IMR-90 (cell line): Measurements from ENCODE around the gene LTO1. TPM values are rescaled to one million over a fixed set of nuclear protein-coding genes. Genes with fewer than 3 reads are reported as not detected.

ENCODE experiments used
- ATAC-seq: fragments of 200-7000 bp; cut with Tn5 transposase; 2 replicates; pipeline ENCODE4 v1.9.1; 2020; ENCODE audit warnings: low read depth, mild to moderate bottlenecking, moderate library complexity
- BruUV-seq: library from RNA; stranded (reverse); fragments of 400-500 nt; replicated peaks from 2 replicates; lab custom pipeline; 2021; lab: Mats Ljungman, UMichigan
- CTCF ChIA-PET: fragments of 300-600 bp; formaldehyde crosslinking; extraction: SDS; loops from one replicate; lab custom pipeline; 2021; ENCODE audit warnings: antibody characterized with exemption; lab: Yijun Ruan, JAX
- POLR2A ChIA-PET: fragments of 300-600 bp; sonication (Branson Sonifier 250); formaldehyde crosslinking; loops from one replicate; lab custom pipeline; 2022; ENCODE audit warnings: antibody characterized with exemption; ENCODE audit not compliant: unreplicated experiment; lab: Charles Lee
- DNase-seq: peaks from one replicate; pipeline ENCODE4 v3.0.0; 2013
- H2AFZ ChIP-seq: replicated peaks from 2 replicates; pipeline ENCODE3; 2013; ENCODE audit warnings: low read length, mild to moderate bottlenecking; ENCODE audit not compliant: poor library complexity
- H2AK5ac ChIP-seq: 2 replicates; pipeline ENCODE4 v1.6.1; 2013; ENCODE audit warnings: low read depth, low read length, inconsistent platforms
- H2AK9ac ChIP-seq: replicated peaks from 2 replicates; pipeline ENCODE3; 2013; ENCODE audit warnings: mild to moderate bottlenecking, low read depth, low read length, moderate library complexity; ENCODE audit not compliant: poor library complexity
- H2BK120ac ChIP-seq: 2 replicates; pipeline ENCODE4 v1.6.1; 2013; ENCODE audit warnings: low read depth, low read length, inconsistent platforms
- H2BK15ac ChIP-seq: 3 replicates; pipeline ENCODE4 v1.6.1; 2013; ENCODE audit warnings: low read depth, low read length, inconsistent platforms
- H2BK20ac ChIP-seq: 2 replicates; pipeline ENCODE4 v1.6.1; 2013; ENCODE audit warnings: low read depth, mild to moderate bottlenecking, inconsistent platforms, low read length, moderate library complexity
- H2BK5ac ChIP-seq: 2 replicates; pipeline ENCODE4 v1.6.1; 2013; ENCODE audit warnings: mild to moderate bottlenecking, low read depth, low read length, inconsistent platforms; ENCODE audit not compliant: poor library complexity, severe bottlenecking
- H3K14ac ChIP-seq: replicated peaks from 2 replicates; pipeline ENCODE4 v1.6.1; 2013; ENCODE audit warnings: low read depth, low read length, inconsistent platforms
- H3K18ac ChIP-seq: 2 replicates; pipeline ENCODE4 v1.6.1; 2013; ENCODE audit warnings: low read depth, low read length, control low read depth
- H3K23ac ChIP-seq: 2 replicates; pipeline ENCODE4 v1.6.1; 2013; ENCODE audit warnings: low read depth, low read length, inconsistent platforms
- H3K27ac ChIP-seq: 2 replicates; pipeline ENCODE4 v1.5.1; 2013; ENCODE audit warnings: mild to moderate bottlenecking, control low read depth, low read length; ENCODE audit not compliant: insufficient read depth
- H3K27me3 ChIP-seq: 2 replicates; pipeline ENCODE4 v1.6.1; 2013; ENCODE audit warnings: low read length; ENCODE audit not compliant: control insufficient read depth, insufficient read depth
- H3K36me3 ChIP-seq: 2 replicates; pipeline ENCODE4 v1.6.1; 2013; ENCODE audit warnings: low read length, mixed read lengths; ENCODE audit not compliant: control insufficient read depth, insufficient read depth
- H3K4ac ChIP-seq: 2 replicates; pipeline ENCODE4 v1.6.1; 2013; ENCODE audit warnings: low read depth, low read length, inconsistent platforms
- H3K4me1 ChIP-seq: 2 replicates; pipeline ENCODE4 v1.6.1; 2013; ENCODE audit warnings: low read length, mixed read lengths; ENCODE audit not compliant: control insufficient read depth, insufficient read depth
- H3K4me2 ChIP-seq: 2 replicates; pipeline ENCODE4 v1.6.1; 2013; ENCODE audit warnings: low read depth, mild to moderate bottlenecking, control low read depth, low read length, moderate library complexity
- H3K4me3 ChIP-seq: 2 replicates; pipeline ENCODE4 v1.5.1; 2013; ENCODE audit warnings: low read depth, mild to moderate bottlenecking, control low read depth, low read length, moderate library complexity; ENCODE audit not compliant: insufficient read depth
- H3K56ac ChIP-seq: 2 replicates; pipeline ENCODE4 v1.6.1; 2013; ENCODE audit warnings: low read length, inconsistent platforms; ENCODE audit not compliant: insufficient read depth; ENCODE audit errors: extremely low read depth
- H3K79me1 ChIP-seq, 2 experiments: 2 replicates each; pipeline ENCODE4 v1.6.1; 2013; ENCODE audit warnings: low read length in 2 of 2, inconsistent platforms in 1 of 2, low read depth in 1 of 2
- H3K9ac ChIP-seq: 2 replicates; pipeline ENCODE4 v1.6.1; 2013; ENCODE audit warnings: low read depth, low read length, control low read depth
- H3K9me1 ChIP-seq: 2 replicates; pipeline ENCODE4 v1.6.1; 2013; ENCODE audit warnings: low read length, inconsistent platforms; ENCODE audit not compliant: insufficient read depth
- H3K9me3 ChIP-seq: 2 replicates; pipeline ENCODE4 v1.6.1; 2013; ENCODE audit warnings: low read length; ENCODE audit not compliant: control insufficient read depth, insufficient read depth
- H4K20me1 ChIP-seq: 2 replicates; pipeline ENCODE4 v1.6.1; 2013; ENCODE audit warnings: low read length, inconsistent platforms; ENCODE audit not compliant: insufficient read depth
- H4K5ac ChIP-seq: 2 replicates; pipeline ENCODE4 v1.6.1; 2013; ENCODE audit warnings: mild to moderate bottlenecking, low read depth, low read length, control low read depth
- H4K8ac ChIP-seq, 2 experiments: 2 replicates each; pipeline ENCODE4 v1.6.1; 2013; ENCODE audit warnings: low read depth in 2 of 2, low read length in 2 of 2, control low read depth in 1 of 2, inconsistent platforms in 1 of 2
- H4K91ac ChIP-seq: 2 replicates; pipeline ENCODE4 v1.6.1; 2013; ENCODE audit warnings: low read depth, low read length, inconsistent platforms; ENCODE audit not compliant: insufficient read depth
- CEBPB ChIP-seq: IDR thresholded peaks from 2 replicates; pipeline ENCODE4 v1.6.1; 2012; ENCODE audit warnings: low read depth, low read length, improper control_type of control experiment
- FOS ChIP-seq: fragments of 150-350 bp; IDR thresholded peaks from 2 replicates; pipeline ENCODE4 v1.6.1; 2016; ENCODE audit warnings: low read depth, low read length
- POLR2A ChIP-seq: IDR thresholded peaks from 2 replicates; pipeline ENCODE4 v1.6.1; 2012; ENCODE audit warnings: mild to moderate bottlenecking, low read depth, low read length
- RAD21 ChIP-seq: IDR thresholded peaks from 2 replicates; pipeline ENCODE4 v1.6.1; 2012; ENCODE audit warnings: low read length, improper control_type of control experiment
- RFX5 ChIP-seq: IDR thresholded peaks from 2 replicates; pipeline ENCODE4 v1.8.0; 2012; ENCODE audit warnings: low read depth, mild to moderate bottlenecking, low read length, moderate library complexity
- WGBS, 2 experiments: methylation state at CpG; one replicate each; pipeline versions ENCODE4 v1.1.5 to v1.1.7; 2013; ENCODE audit warnings: missing lambda C conversion rate in 2 of 2; ENCODE audit not compliant: insufficient read length in 1 of 2; ENCODE audit errors: extremely low coverage in 2 of 2; 5-methylcytosine and 5-hydroxymethylcytosine counted together
- dilution Hi-C: fragments of 300-500 bp; cut with HindIII; formaldehyde crosslinking; loops from one replicate; pipeline ENCODE4 v1.14.3; 2018; ENCODE audit warnings: low sequenced_read_pairs; ENCODE audit not compliant: unreplicated experiment
- in situ Hi-C: fragments of 300-500 bp; cut with MboI; formaldehyde crosslinking; loops from 3 replicates; pipeline ENCODE4 v1.14.3; 2019; ENCODE audit warnings: low sequenced_read_pairs, inconsistent platforms, mixed read lengths
- intact Hi-C: fragments of 100-400 bp; cut with micrococcal nuclease; formaldehyde crosslinking; loops from 2 replicates; pipeline ENCODE4 v1.10.0; 2022
- polyA plus RNA-seq, 3 experiments: library from polyadenylated mRNA; depleted of rRNA; stranded (reverse); fragments of >200 nt; gene quantifications; 2 replicates each; pipeline ENCODE4 v1.2.3, GENCODE V29; 2012; ENCODE audit warnings: low replicate concordance in 1 of 3
- total RNA-seq: library from RNA; depleted of rRNA; stranded (reverse); fragments of >200 nt; gene quantifications from 2 replicates; pipeline ENCODE4 v1.2.3, GENCODE V29; 2012
- TF ChIP-seq, protein P1 (sequence below): fragments of 150-350 bp; IDR thresholded peaks from 2 replicates; pipeline ENCODE4 v1.6.1; 2016; ENCODE audit warnings: low read depth, mild to moderate bottlenecking, low read length, moderate library complexity, borderline replicate concordance

LTO1 gene
- total and polyA plus RNA-seq, 2 of the 4 experiments (the other 2 are of a cell fraction), result 8.2 to 23.5 TPM

DNA sequence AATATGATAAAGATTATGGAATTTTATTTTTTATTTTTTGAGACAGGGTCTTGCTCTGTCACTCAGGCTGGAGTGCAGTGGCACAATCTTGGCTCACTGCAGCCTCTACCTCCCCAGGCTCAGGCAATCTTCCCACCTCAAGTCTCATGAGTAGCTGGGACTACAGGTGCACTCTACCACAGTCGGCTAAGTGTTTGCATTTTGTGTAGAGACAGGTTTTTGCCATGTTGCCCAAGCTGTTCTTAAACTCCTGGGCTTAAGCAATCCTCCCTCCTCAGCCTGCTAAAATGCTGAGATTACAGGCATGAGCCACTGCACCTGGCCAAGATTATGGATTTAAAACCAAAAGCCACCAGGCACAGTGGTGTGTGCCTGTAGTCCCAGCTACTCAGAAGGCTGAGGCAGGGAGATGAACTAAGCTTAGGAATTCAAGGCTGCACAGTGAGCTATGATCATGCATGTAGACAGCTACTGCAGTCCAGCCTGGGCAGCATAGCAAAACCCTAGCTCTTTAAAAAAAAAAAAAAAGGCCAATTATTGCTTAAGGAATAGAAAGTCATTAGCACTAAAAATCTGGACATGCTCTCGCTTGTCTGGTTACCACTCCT is 54.4 kb downstream of the LTO1 start:
- CTCF ChIA-PET, result no interaction called here
- BruUV-seq, result no TSS peak

More for the DNA sequence above, 54.4 kb downstream of the LTO1 start:
- Histone ChIP-seq H4K20me1 (no peaks in the 10 kb centered on the region), H3K4me1 (peaks cover 2% of the 10 kb centered on the region; the same call in 1 of the 2 replicates), H4K8ac (no peak overlapping the region), H3K18ac (no peak overlapping the region), H3K27me3 (no peaks in the 10 kb centered on the region; the same call in 1 of the 2 replicates), H4K5ac (no peak overlapping the region), H3K14ac (no peak overlapping the region), H3K23ac (no peak overlapping the region), H3K56ac (no peak overlapping the region), H3K36me3 (no peaks in the 10 kb centered on the region), H2BK15ac (no peak overlapping the region), H2AFZ (no peak overlapping the region), H3K9me1 (0 out of 2 replicates have a peak, but pooled peaks cover 3% of the 10 kb centered on the region), H3K4me2 (no peak overlapping the region), H2BK5ac (no peak overlapping the region), H3K4ac (no peak overlapping the region), H2AK9ac (no peak overlapping the region), H3K79me1 (no peaks in the 10 kb centered on the region), H4K91ac (no peak overlapping the region), H3K9ac (no peak overlapping the region), H3K27ac (no peak overlapping the region), H2BK120ac (no peak overlapping the region), H3K4me3 (no peak overlapping the region), H2BK20ac (no peak overlapping the region), H3K9me3 (no peaks in the 10 kb centered on the region), H2AK5ac (no peak overlapping the region)
- in situ Hi-C loops, result no loop called here
- dilution Hi-C loops, result no loop called here
- intact Hi-C loops, result no loop called here
- TF ChIP-seq FOS (no peak), POLR2A (no peak), RAD21 (no peak), RFX5 (no peak), CEBPB (no peak)
- TF ChIP-seq, protein P1, sequence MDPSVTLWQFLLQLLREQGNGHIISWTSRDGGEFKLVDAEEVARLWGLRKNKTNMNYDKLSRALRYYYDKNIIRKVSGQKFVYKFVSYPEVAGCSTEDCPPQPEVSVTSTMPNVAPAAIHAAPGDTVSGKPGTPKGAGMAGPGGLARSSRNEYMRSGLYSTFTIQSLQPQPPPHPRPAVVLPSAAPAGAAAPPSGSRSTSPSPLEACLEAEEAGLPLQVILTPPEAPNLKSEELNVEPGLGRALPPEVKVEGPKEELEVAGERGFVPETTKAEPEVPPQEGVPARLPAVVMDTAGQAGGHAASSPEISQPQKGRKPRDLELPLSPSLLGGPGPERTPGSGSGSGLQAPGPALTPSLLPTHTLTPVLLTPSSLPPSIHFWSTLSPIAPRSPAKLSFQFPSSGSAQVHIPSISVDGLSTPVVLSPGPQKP, result no peak
- POLR2A ChIA-PET, result interaction anchor here (0.6 kb wide), 1 partner anchor 340 kb away, joined by 5 read pairs; no protein-coding TSS in a partner anchor
- no peak for DNase-seq
- ATAC-seq, result no peak; the same call in 1 of the 2 replicates
- no CpG with 5 or more reads among the region's 2 CpGs for WGBS, 2 experiments
